OCI-LY1 (cell line): ENCODE results near the gene SNTN.

ENCODE experiments used
- EZH2 ChIP-seq: fragments of 200-600 bp; sonication (generic), shearing (Covaris generic); IDR thresholded peaks from 2 replicates; pipeline ENCODE4 v1.8.0; 2017; ENCODE audit warnings: borderline replicate concordance, mixed run types, mild to moderate bottlenecking, antibody characterized with exemption, low read length, moderate library complexity, mixed read lengths
- TF ChIP-seq, protein P1 (sequence below): fragments of 200-600 bp; sonication (generic), shearing (Covaris generic); IDR thresholded peaks from 2 replicates; pipeline ENCODE4 v1.5.1; 2017; ENCODE audit warnings: mild to moderate bottlenecking, antibody characterized with exemption, low read length, moderate library complexity, mixed read lengths

DNA sequence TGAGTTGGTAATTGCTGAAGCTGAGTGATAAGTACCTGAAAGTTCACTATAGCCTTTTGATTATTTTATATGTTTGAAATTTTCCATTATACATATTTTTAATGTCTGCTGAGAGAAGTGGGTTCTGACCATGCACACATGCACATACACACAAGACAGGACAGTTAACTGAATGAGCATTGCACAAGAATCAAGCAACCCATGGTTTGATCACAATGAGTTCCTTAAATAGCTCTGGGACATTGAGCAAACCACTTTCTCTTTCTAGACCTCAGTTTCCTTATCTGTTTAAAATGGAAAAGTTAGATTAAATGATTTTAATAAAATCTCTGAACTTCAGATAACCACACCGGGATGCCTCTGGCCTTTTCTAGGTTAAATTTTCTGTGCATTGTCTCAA lies 26.7 kb downstream of the SNTN start:
- TF ChIP-seq, protein P1, sequence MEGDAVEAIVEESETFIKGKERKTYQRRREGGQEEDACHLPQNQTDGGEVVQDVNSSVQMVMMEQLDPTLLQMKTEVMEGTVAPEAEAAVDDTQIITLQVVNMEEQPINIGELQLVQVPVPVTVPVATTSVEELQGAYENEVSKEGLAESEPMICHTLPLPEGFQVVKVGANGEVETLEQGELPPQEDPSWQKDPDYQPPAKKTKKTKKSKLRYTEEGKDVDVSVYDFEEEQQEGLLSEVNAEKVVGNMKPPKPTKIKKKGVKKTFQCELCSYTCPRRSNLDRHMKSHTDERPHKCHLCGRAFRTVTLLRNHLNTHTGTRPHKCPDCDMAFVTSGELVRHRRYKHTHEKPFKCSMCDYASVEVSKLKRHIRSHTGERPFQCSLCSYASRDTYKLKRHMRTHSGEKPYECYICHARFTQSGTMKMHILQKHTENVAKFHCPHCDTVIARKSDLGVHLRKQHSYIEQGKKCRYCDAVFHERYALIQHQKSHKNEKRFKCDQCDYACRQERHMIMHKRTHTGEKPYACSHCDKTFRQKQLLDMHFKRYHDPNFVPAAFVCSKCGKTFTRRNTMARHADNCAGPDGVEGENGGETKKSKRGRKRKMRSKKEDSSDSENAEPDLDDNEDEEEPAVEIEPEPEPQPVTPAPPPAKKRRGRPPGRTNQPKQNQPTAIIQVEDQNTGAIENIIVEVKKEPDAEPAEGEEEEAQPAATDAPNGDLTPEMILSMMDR = no peak
- no peak for TF ChIP-seq EZH2
